Measurements from ENCODE around the gene HDAC4.

- TF ChIP-seq CTCF (IDR thresholded peaks at IDR 0.05) (no peak), POLR2A (IDR thresholded peaks at IDR 0.05) (no peak)
These were observed 262.9 kb downstream of the HDAC4 start for GRCh38 chr2:239137898-239138283.
